Measurements from ENCODE around the gene NDNF.

Gene NDNF

DNA sequence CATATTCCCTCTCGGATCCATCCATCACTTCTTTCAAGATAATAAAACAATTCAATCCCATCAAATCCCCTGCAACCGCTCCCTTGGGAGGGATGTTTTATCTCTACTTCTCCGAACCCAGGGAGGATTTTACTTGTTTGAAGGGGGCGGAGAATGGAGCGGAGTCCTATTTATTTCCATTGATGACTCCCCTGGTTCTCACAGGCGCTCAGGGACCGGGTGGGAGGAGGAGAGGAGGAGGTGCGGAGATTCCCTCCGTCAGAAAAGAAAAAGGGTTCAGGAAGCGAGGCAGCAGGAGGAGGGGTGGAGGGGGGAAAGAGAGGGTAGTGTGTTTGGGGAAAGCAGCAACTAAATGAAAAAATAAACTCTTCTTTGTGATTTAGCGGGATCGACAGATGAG is 2.1 kb downstream of the NDNF start:
- DNase-seq, result no peak

DNA sequence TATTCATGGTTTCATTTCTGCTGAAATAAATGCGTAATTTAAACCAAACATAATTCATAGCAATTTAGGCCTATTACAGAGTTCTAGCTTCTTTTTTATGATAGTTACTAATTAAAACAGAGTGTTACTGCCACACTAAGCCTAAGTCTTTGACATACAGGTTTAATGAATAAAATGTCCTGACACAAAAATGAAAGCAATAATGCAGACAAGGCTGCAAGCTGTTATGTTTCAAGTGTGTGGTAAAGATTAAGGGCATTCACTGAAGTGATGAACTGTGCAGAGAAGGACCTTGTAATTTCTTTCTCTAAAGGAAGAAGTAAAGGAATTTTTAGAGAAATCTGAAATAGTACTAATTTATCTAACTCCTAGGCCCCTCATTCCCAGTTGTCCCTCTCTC is 2.9 kb downstream of the NDNF start:
- no peak for DNase-seq

DNA sequence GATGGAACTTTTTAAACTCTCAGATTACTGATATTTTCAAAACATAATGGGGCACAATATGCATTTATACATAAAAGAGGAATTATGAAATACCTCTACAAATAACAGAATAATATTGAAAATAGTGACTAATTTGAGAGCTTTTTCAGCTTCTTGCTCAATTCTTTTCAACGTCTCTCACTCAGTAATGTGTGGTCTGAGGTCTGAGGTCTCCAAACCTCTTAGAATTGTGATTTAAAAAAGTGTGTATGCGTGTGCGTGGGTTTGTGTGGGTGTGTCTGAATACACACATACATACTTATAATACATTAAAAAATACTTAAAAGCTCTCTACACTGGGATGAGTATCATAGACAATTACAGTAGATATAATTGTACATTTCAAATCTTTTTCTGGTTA is 7.9 kb downstream of the NDNF start:
- no peak for DNase-seq

DNA sequence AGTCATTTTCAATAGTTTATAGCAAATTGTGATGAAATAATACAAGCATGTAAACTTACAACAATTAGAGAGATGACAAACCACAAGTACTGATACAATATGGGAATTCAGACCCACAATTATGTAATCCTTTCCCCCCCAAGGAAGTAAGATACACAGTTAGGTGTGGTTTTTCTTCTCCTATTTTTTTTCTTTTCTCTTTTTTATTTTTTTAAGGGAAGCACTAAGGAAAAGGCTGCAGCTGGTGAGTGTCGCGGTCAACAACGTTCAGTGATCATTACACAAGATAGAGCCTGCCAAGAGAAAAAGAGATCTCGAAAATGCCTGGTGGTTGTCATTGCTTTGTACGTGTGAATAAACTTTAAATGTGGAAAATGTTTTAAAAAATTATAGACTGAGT is 9.8 kb downstream of the NDNF start:
- DNase-seq, result no peak

DNA sequence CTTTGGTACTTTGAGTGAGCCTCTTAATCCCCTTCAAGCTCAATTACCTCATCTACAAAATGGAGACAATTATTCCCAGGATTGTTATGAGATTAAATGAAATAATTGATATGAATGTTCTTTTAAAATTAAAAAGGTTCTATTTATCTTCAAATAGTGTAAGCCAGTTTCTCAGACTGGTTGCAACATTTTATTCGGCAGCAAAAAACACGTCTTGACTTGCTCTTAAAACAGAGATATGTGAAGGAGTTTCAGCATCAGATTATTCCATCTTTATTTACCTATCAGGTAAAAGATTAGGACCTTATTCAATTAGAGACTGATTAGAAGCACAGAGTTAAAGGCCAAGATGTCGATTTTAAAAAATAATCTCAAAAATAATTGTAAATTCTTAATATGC is 10.5 kb downstream of the NDNF start:
- no peak for DNase-seq

DNA sequence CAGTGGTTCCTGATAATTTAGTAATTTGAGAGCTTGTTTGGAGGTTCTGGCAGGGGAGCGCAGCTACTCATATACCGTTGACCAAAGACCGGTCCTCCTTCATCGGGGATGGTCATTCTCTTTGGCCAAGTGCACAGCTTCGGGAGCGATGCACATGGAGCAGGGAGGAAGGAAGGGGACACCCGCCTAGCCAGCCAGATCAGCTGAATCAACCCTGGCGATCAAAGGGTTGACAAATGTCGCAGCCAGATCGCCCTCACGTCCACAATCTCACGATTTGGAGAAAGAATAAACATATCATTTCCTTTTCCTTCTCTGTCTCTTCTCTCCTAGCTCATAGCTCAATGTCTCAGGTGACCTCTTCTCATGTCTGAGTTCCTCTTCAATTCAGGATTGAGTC is 11.1 kb downstream of the NDNF start:
- DNase-seq, result no peak

DNA sequence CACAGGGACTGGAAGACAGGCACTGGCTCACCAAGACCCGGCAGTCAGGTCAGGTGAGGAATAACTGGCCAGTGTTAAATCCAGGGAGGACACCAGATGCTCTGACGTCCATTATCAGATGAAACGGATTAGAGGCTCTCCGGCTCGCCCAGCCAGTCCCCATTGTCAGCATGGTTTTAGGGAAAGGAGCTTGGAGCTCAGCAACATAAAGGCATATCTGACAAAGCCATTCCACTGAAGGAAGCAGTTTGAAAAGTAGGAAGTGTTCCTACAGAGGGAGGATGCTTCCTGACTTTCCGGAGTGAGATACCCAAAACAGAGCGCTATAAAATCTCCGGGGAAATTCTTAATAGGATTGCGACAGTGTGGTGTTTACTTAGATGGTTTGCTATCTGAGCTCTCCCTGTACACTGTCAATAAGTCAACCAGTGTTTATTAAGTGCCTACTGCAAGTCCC is 14.8 kb downstream of the NDNF start:
- no peak for DNase-seq

DNA sequence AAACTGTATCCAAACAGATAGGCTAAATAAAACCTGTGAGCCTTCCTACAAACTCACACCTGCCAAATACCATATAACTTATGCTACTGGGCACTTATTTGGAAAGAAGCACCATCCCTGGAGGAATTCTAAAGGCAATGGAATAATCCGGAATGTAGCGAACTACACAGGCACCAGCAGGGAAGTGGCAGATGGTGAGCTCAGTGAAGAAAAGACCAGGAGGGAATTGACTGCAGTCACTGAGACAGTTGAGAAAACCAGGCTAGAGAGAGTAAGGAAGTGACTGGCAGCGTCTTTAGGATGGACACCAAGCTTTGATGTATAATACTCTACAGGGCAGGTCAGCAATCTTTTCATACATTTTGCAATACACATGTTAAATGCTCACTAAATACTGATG is 16.3 kb downstream of the NDNF start:
- no peak for DNase-seq

DNA sequence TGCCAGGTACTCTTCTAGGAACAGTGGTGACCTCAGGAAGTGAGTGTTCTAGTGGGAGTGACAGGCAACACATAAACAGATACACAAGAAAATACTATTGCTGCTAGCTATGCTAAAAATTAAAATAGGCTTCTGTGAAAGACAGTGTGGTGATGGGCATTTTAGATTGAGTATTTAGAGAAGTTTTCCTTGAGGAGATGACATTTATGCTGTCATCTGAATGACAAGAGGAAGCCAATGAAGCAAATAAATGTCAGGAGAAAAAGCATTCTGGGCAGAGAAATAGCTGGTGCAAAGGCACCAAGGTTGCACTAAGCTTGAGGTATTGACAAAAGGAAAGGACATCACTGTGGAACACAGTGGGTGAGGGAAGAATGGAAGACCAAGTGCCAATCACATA is 18.0 kb downstream of the NDNF start:
- no peak for DNase-seq

DNA sequence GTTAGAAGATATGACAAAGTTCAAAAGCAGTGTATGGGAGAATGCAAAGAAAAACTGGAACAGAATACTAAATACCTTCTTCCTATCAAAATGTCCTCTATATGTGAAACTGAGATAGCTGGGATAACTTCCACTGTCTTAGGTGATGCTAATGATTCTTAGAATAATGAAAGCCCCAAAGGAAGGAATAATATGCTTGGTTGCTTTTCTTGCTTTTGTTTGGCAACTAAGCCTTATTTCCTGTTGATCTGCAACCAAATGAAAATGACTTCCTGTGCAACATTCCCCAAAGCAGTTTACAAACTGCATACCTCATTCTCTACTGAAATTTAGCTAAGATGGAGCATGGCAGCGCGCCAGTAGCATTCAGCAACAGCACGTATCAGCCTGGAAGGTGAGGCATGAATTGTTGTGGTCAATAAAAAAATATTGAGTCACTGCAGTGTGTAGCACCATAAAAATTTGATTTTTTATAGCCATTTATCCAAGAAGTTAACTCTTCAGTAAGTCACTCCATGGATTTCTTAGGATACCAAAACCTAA is 18.7 kb downstream of the NDNF start:
- no peak for DNase-seq

DNA sequence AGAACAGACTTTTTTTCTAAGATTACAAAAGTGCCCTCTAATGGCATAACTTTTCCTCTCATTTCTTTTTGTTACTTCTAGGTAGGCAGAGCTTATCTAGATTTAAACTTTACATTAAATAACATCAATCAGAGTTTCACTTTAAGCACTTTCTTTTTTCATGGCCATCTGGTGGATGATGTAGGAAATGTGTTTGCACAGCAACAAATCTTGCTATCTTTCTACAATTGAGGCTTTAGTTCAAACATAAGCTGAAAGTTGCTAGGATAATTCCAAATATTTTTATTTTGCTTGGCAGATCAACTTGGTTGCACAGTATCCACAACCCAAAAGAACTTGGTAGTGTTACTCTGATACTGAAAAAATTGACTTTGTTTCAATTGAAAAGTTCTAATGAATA is 22.0 kb downstream of the NDNF start:
- no peak for DNase-seq

DNA sequence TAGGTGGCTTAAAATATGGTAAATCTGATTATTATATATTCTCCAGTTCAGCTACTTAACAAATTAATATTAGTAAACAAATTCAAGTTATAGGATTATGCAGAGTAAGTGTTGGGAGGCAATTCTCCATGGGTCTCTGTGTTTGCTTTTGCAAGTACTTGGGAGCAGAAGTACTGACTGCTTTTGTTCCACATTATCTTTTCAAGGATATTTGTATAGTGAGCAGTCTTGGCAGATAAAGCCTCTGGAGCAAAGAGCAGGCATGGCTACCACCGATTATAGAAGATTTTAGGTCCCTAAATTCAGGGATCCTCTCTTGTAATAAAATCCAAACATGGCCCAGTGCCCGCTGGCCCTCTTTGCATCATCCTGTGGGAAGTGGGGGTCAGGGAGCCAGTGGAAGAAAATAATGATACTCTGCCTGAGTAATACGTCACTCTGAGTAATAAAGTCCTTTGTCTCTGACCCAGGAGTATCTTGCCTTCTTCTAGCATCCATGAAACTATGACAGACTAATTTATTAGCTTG is 23.2 kb downstream of the NDNF start:
- DNase-seq, result no peak

DNA sequence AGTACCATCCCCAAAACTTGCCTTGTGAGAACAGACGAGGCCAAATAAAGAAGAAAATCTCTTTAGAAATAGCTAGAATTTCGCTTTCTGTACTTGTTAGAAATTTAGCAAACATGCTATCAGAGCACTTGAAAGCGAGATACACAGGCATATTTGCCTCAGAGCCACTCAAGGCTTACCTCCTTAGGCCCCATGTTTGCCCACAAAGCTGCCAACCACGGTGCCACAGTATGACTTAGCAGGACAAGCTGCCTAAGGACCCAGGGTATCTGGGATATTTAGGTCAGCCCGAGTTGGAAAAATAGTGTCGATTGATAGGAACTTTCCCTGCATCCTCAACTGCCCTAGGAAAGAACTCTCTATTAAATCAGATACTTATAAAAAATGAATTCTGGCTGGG is 24.2 kb downstream of the NDNF start:
- DNase-seq, result no peak

DNA sequence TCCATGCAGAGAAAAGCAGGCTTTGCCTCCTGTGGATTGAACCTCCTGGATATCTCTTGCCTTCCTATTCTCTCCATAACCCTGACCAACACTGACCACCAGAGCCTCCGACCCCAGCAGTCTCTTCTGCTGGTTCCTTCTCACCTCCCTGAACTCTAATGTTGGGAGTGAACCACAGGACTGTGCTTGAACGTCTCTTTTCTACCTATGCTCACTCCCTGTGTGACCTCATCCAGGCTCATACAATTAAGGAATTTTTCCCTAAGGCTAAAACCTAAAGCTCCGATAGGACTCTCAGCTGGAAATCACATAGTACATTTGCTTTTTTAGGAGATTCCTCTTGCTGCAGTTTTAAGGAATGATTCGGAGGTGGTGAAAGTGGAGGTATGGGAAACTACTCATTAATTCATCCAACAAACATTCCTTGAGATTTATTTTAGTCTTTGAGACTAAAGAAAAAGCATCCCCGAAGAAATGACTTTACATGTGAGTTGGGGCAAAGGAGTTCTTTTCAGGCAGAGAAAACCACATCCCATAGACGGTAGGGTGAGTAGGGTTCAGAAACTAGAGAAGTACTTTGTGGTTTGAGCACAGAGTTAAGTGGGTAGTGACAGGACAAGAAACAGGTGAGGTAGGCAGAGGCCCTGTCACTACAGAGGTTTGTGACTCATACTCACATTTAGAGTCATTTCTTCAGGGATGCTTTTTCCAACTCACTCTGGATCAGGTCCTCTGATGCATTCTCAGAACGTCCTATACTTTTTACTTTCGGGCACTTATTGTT is 30.8 kb downstream of the NDNF start:
- DNase-seq, result no peak

DNA sequence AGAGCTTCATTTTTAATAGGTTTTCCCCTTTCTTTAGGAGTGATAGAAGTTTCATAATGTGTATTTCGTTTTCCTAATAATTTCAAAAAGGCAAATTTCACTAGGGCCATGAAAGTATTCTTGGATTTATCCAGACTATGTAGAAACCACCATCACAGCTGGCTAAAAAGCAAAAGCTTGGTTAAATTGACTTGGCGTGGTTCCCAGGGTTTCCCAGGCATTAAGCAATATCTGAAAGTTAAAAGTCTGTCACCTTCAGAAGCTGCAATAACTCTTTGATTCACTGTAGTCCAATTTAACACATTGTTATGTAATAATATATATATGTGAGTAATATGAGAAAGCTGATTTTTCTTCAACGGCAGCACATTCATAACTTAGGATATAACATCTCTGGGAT is 38.3 kb downstream of the NDNF start:
- no peak for DNase-seq

DNA sequence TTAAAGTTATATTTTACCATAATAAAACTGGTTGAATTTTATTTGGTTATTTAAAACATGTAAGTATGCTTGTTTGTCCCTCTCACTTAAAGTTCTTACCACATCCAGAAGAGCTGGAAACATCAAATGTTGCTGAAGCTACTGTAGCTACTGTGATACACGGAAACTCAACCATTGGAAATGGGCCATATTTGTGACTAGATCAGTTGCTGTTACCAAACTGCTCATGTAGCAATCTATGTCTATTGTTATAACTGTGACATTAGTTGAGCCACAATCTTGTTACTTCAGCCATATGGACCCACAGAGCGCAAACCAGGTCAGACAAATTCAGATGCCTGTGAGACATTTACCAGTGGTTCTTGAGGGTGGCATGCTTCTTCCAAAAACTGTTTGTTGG is 41.6 kb downstream of the NDNF start:
- no peak for DNase-seq

DNA sequence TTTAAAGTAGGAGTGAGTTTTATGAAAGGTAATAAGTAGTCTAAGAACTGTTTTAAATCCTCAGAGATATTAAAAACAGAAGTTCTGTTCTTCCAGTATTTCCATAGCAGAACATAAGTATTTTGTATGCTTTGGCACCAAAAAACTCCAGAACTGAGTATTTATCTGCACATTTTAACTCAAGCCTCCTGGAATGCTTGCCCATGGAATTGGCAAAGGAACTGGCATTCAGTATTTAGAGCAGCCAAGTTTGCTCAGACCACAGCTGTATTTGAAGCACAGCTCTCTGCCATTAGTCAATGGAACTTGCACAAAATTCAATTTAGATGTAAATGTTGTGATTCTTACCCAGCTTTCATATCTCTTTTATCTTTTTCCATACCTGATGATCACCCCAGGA is 42.2 kb downstream of the NDNF start:
- DNase-seq, result no peak

DNA sequence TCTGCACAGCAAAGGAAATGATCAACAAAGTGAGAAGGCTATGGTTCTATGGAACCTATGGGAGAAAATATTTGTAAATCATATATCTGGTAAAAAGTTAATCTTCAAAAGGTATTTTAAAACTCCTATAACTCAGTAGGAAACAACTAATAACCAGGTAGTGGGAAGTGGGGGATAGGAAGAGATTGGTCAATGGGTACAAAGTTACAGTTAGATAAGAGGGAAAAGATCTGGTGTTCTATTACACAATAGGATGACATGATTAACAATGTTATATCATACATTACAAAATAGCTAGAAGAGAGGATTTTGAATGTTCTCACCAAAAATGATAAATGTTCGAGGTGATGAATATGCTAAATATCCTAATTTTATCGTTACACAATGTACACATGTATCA is 46.3 kb downstream of the NDNF start:
- DNase-seq, result no peak

DNA sequence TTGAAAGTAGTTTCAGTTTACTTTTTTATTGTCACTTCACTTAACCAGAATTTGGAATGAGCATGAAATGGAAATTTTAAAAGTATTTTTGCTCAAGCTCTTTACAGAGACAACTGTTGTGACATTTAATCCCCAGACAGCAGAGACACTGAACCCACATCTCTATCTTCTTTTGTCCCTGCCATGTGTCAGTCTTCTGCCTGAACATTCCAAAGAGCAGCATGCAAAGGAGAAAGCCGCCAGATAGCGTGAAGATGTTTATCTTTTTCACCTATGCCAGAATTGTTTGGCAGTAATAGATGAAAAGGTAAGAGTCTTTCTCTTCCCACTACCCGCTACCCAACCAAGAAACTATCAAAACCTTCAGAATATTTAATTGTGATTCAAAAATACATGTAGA is 46.8 kb downstream of the NDNF start:
- DNase-seq, result no peak

DNA sequence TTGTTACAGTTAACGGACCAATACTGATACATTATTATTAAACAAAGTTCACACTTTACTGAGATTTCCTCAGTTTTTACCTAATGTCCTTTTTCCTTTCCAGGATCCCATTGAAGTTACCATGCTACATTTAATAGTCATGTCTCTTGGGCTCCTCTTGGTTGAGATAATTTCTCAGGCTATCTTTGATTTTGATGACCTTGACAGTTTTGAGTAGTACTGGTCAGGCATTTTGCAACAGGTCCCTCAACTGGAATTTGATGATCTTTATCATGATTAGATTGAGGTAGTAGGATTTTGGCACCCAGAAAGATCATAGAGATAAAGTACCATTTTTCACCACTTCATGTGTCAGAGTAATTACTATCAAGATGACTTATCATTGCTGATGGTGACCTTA is 53.8 kb downstream of the NDNF start:
- DNase-seq, result no peak

DNA sequence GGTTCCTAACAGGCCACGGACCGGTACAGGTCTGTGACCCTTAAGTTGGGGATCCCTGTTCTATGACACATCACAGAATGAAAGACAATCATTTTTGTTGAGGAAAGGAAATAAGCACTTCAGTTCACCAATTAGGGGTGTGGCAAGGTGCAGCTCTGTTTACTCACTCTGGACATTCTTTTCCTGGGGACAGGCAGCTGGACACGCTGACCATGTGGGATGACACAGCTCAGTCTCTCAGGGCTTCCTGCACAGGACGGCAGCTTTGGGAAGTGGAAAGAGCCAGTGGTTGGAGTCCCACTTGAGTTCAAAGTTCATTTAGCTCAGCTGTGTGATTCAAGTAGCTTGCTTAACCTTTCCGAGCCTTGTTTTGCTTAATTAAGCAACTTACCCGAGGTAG is 55.7 kb downstream of the NDNF start:
- no peak for DNase-seq

DNA sequence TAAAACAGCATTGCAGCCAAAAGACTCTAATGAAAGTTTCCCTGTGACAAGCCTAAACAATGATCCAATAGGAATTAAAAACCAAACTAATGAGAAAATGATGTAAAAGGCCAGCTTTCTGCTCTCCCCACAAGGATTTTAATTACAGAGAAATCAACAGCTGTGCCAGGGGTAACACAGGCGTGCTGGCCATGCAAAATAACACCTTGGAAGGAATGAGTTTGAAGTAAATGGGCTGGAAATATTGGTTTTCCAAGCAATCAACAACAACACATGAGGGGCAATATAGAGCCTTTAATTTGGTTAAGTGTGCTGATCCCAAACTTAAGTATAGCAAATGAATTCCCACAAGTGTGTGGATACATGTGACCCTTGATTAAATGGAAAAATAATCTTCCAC is 56.9 kb downstream of the NDNF start:
- no peak for DNase-seq

DNA sequence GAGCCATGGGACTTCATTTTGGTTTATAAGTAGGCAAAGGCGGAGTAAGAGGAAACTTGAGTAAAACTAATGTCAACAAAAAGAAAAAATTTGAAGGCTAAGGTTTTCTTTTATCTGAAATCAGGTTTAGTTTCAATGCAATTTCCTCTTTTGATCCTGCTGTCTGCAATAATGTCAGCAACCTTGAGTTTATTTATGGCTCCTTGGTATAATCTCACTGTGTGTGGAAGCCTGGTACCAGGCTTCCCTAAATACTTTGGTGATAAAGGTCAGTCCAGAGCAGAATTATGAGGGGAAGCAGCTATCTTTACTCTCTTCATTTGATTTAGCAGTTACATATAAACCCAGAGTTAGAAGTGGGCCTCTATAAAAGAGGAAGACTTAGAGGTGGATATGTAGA is 57.8 kb downstream of the NDNF start:
- DNase-seq, result no peak

DNA sequence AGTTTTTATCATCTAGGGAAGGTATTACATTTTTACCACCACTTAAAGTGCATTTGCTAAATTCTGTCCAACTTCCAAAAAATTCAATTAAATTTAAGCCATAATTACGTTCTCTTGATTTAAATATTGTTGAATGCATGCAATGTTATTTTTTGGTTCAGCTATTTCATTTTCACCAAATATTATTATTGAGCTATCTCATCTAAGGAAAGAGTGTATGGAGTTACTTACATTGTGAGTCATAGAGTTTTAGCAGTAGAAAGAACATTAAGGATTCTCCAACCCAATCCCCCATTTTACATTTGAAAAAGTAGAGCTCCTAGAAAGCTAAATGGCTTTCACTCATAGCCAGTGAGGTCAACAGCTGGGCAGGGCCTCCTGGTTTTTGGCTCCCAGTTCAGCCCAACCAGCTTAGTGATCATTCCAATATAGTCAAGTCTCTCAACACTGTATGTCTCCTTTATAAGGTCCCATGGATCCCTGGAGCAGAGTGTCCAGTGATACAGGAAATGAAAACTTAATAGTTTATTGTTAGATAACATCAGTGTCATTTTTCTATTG is 60.5 kb downstream of the NDNF start:
- no peak for DNase-seq

DNA sequence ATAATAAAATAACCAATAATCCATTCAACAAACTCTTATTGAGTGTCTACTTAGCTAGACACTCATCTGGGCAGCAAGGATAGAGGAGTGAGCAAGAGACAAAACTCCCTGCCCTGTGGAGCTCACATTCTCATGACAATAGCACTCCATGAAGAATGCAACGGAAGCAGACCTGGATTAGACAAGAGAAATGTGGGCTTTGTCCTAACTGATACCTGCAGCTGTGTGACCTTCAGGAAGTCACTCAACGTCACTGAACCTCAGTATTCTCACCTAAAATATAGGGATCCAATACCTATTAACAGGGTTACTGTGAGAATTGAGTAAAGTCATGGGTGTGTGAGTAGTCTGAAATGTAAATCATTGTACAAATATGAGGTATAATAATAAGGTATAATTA is 61.2 kb downstream of the NDNF start:
- no peak for DNase-seq

All from NCI-H187 (cell line).